Mucosa of stomach (tissue), 1 donor: ENCODE data around the gene FBRSL1.

Source experiments
- H3K27me3 ChIP-seq: one replicate; pipeline ENCODE4 v1.7.0; 2013; ENCODE audit warnings: mild to moderate bottlenecking, low read length; ENCODE audit not compliant: control insufficient read depth, insufficient read depth
- H3K36me3 ChIP-seq: one replicate; pipeline ENCODE4 v1.7.0; 2013; ENCODE audit warnings: low read length; ENCODE audit not compliant: control insufficient read depth, insufficient read depth
- H3K4me1 ChIP-seq: one replicate; pipeline ENCODE4 v1.7.0; 2013; ENCODE audit warnings: mild to moderate bottlenecking, low read length; ENCODE audit not compliant: control insufficient read depth, insufficient read depth
- H3K4me3 ChIP-seq: one replicate; pipeline ENCODE4 v1.7.0; 2013; ENCODE audit warnings: low read length
- H3K9ac ChIP-seq: one replicate; pipeline ENCODE4 v1.7.0; 2013; ENCODE audit warnings: mild to moderate bottlenecking, low read length, moderate library complexity
- H3K9me3 ChIP-seq: one replicate; pipeline ENCODE4 v1.7.0; 2013; ENCODE audit warnings: mild to moderate bottlenecking, low read length, moderate library complexity; ENCODE audit not compliant: control insufficient read depth
- donor health status: Pancreatic carcinoma.

FBRSL1 gene

GRCh38 chr12:132476421-132476820, 13.5 kb upstream of the FBRSL1 start:
- Histone ChIP-seq H3K4me1 (no peaks in the 10 kb centered on the region), H3K4me3 (no peak overlapping the region), H3K36me3 (no peaks in the 10 kb centered on the region)

GRCh38 chr12:132477017-132477702, 12.8 kb upstream of the FBRSL1 start:
- Histone ChIP-seq H3K9ac (no peak overlapping the region), H3K27me3 (peaks cover 22% of the 10 kb centered on the region), H3K4me3 (no peak overlapping the region), H3K36me3 (no peaks in the 10 kb centered on the region), H3K9me3 (no peaks in the 10 kb centered on the region), H3K4me1 (no peaks in the 10 kb centered on the region)

More at GRCh38 chr12:132476421-132476820, 13.5 kb upstream of the FBRSL1 start:
- H3K9ac ChIP-seq = no peak overlapping the region
- H3K27me3 ChIP-seq = peaks cover 15% of the 10 kb centered on the region
- no peaks in the 10 kb centered on the region for H3K9me3 ChIP-seq

DNA sequence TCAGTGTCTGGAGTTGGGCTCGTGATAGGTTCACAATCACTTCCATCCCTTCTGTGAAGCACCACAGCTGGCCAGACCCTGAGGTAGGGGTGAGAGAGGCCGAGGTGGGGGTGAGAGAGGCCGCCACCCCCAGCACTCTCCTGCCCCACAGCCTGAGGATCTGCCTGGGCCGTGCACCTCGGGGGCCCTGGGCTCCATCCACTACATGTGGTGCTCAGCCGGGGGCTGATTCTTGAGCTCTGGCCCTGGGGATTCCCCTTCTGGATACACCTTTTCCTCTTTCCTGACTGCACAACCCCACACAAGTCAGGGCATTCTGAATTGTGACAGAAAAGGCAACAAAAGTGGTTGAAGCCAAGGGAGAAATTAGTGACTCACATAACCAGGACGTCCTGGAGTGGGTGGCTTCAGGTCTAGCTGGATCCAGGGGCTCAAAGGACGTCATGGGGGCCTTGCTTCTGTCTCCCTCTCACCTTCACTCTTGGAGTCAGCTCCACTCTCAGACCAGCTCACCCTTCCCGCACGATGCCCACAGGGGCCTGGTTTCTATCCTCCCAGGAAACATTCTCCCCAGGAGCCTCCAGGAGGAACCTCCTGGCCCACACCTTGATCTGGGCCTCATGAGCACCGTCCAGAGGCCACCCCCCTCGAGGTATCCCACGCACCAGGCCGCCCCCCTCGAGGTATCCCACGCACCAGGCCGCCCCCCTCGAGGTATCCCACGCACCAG, 12.1 kb upstream of the FBRSL1 start:
- Histone ChIP-seq H3K9me3 (no peaks in the 10 kb centered on the region), H3K4me1 (no peaks in the 10 kb centered on the region), H3K36me3 (no peaks in the 10 kb centered on the region), H3K4me3 (no peak overlapping the region), H3K27me3 (peaks cover 25% of the 10 kb centered on the region), H3K9ac (no peak overlapping the region)

GRCh38 chr12:132478433-132478803, 11.5 kb upstream of the FBRSL1 start:
- H3K9ac ChIP-seq = no peak overlapping the region
- no peaks in the 10 kb centered on the region for H3K4me1 ChIP-seq
- peaks cover 25% of the 10 kb centered on the region for H3K27me3 ChIP-seq
- no peak overlapping the region for H3K4me3 ChIP-seq
- H3K9me3 ChIP-seq = no peaks in the 10 kb centered on the region
- H3K36me3 ChIP-seq = no peaks in the 10 kb centered on the region

- H3K27me3 ChIP-seq = peaks cover 25% of the 10 kb centered on the region
- H3K9me3 ChIP-seq = no peaks in the 10 kb centered on the region
- H3K9ac ChIP-seq = no peak overlapping the region
- no peak overlapping the region for H3K4me3 ChIP-seq
- H3K4me1 ChIP-seq = no peaks in the 10 kb centered on the region
- H3K36me3 ChIP-seq = no peaks in the 10 kb centered on the region
Observed at GRCh38 chr12:132478845-132479244, 11.1 kb upstream of the FBRSL1 start.

DNA sequence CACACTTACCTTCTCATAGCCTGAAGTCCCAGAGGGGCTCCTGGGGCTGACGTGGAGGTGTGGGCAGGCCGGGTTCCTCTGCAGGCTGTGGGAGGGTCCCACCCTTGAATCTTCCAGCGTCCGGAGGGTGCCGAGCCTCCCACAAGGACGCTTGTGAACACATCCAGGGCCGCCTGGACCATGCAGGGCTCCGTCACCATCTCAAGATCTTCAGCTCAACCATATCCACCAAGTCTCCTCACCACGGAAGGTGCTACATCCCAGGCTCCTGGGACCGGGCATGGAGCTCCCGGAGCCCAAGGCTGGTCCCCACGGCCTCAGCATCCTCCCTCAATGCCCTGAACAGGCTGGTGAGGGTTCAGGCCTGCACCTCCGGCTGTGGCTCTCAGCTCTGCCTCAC, 10.7 kb upstream of the FBRSL1 start:
- no peaks in the 10 kb centered on the region for H3K4me1 ChIP-seq
- H3K9me3 ChIP-seq = no peaks in the 10 kb centered on the region
- no peak overlapping the region for H3K9ac ChIP-seq
- no peaks in the 10 kb centered on the region for H3K36me3 ChIP-seq
- peaks cover 25% of the 10 kb centered on the region for H3K27me3 ChIP-seq
- H3K4me3 ChIP-seq = no peak overlapping the region

GRCh38 chr12:132479938-132480622, 9.9 kb upstream of the FBRSL1 start:
- no peak overlapping the region for H3K9ac ChIP-seq
- no peak overlapping the region for H3K4me3 ChIP-seq
- H3K36me3 ChIP-seq = no peaks in the 10 kb centered on the region
- peaks cover 25% of the 10 kb centered on the region for H3K27me3 ChIP-seq
- no peaks in the 10 kb centered on the region for H3K9me3 ChIP-seq
- H3K4me1 ChIP-seq = no peaks in the 10 kb centered on the region

- Histone ChIP-seq H3K9ac (no peak overlapping the region), H3K9me3 (no peaks in the 10 kb centered on the region), H3K4me3 (no peak overlapping the region), H3K27me3 (peaks cover 25% of the 10 kb centered on the region), H3K4me1 (no peaks in the 10 kb centered on the region), H3K36me3 (no peaks in the 10 kb centered on the region)
Observed at GRCh38 chr12:132480623-132481132, 9.3 kb upstream of the FBRSL1 start.

- Histone ChIP-seq H3K27me3 (peaks cover 25% of the 10 kb centered on the region), H3K9me3 (no peaks in the 10 kb centered on the region), H3K4me3 (no peak overlapping the region), H3K9ac (no peak overlapping the region), H3K36me3 (no peaks in the 10 kb centered on the region), H3K4me1 (no peaks in the 10 kb centered on the region)
Observed at GRCh38 chr12:132481345-132481744, 8.6 kb upstream of the FBRSL1 start.

DNA sequence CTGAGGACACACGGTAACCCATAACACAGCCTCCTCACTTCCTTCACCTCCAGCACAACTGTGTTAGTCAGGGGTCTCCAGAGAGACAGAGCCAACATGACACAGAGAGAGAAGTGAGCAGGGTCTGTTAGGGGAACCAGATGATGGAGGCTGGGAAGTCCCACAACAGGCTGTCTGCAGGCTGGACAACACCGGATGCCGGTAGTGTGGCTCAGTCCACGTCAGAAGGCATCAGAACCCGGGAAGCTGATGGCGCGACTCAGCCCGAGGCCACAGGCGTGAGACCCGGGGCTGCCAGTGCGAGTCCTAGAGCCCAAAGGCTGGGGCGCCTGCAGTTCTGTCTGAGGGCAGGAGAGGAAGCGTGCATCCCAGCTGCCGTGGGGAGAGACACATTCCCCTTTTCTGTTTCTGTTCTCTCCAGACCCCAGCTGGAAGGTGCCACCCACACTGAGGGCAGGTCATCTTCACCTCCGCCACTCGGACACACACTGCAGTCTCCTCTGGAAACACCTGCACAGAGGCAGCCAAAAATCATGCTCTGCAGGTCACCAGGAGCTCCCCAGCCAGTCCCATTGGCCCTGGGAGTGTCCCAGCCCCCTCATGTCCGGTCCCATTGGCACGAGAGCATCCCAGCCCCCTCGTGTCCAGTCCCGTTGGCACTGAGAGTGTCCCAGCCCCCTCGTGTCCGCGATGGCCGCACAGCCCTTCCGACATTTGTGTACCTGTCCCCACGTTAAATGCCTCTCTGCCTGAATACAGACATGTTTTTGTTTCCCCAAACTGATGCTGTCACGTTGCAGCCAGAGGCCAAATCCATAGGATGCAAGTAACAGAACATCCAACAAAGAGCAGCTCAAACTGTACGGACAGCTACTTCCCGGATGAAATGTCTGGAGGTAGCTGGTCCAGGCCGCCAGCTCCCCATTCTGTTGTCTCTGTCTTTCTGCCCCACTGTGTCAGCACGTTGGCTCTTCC, 7.9 kb upstream of the FBRSL1 start:
- no peak overlapping the region for H3K4me3 ChIP-seq
- no peaks in the 10 kb centered on the region for H3K9me3 ChIP-seq
- no peaks in the 10 kb centered on the region for H3K36me3 ChIP-seq
- no peak overlapping the region for H3K9ac ChIP-seq
- no peaks in the 10 kb centered on the region for H3K4me1 ChIP-seq
- H3K27me3 ChIP-seq = peaks cover 25% of the 10 kb centered on the region

GRCh38 chr12:132482771-132483170, 7.2 kb upstream of the FBRSL1 start:
- Histone ChIP-seq H3K4me1 (no peaks in the 10 kb centered on the region), H3K4me3 (no peak overlapping the region), H3K9me3 (no peaks in the 10 kb centered on the region), H3K36me3 (no peaks in the 10 kb centered on the region), H3K27me3 (peaks cover 25% of the 10 kb centered on the region), H3K9ac (no peak overlapping the region)
